Hepatocyte (in vitro differentiated cells): ENCODE data around the gene NCOA7. TPM values are rescaled to one million over a fixed set of nuclear protein-coding genes. Genes with fewer than 3 reads are reported as not detected.
A peak's percentile ranks its signal among the peaks of the same experiment; 100 is the strongest.
"Not testable (repeated sequence)": the region's sequence is repeated elsewhere in the genome, so short reads cannot be mapped to it uniquely, and the experiment has no call there.

Source experiments
- DNase-seq: peaks from one replicate; pipeline ENCODE4 v3.0.0-alpha.2; 2016; ENCODE audit warnings: low spot score
- H2AFZ ChIP-seq: fragments of 200-600 bp; sonication (generic); 2 replicates; pipeline ENCODE4 v1.6.0; 2016; ENCODE audit warnings: antibody characterized with exemption, mild to moderate bottlenecking
- H3K27ac ChIP-seq: fragments of 200-600 bp; sonication (generic); 2 replicates; pipeline ENCODE4 v1.5.1; 2016; ENCODE audit warnings: mild to moderate bottlenecking
- H3K27me3 ChIP-seq: fragments of 200-600 bp; sonication (generic); 2 replicates; pipeline ENCODE4 v1.6.1; 2016
- H3K36me3 ChIP-seq: fragments of 200-600 bp; sonication (generic); replicated peaks from 2 replicates; pipeline ENCODE4 v1.5.1; 2016; ENCODE audit warnings: low read depth; ENCODE audit not compliant: insufficient read depth
- H3K4me1 ChIP-seq: fragments of 200-600 bp; sonication (generic); 2 replicates; pipeline ENCODE4 v1.5.1; 2016; ENCODE audit warnings: mild to moderate bottlenecking, moderate library complexity; ENCODE audit not compliant: insufficient read depth
- H3K4me2 ChIP-seq: fragments of 200-600 bp; sonication (generic); 2 replicates; pipeline ENCODE4 v1.6.0; 2016
- H3K4me3 ChIP-seq: fragments of 200-600 bp; sonication (generic); 2 replicates; pipeline ENCODE4 v1.5.1; 2016; ENCODE audit warnings: mild to moderate bottlenecking
- H3K79me2 ChIP-seq: fragments of 200-600 bp; sonication (generic); 2 replicates; pipeline ENCODE4 v1.6.0; 2017; ENCODE audit warnings: mild to moderate bottlenecking
- H3K9me2 ChIP-seq: fragments of 200-600 bp; sonication (generic); replicated peaks from 2 replicates; pipeline ENCODE4 v1.6.0; 2017; ENCODE audit warnings: mild to moderate bottlenecking; ENCODE audit not compliant: insufficient read depth
- H3K9me3 ChIP-seq: fragments of 200-600 bp; sonication (generic); 2 replicates; pipeline ENCODE4 v1.5.1; 2016; ENCODE audit warnings: low read depth, mild to moderate bottlenecking
- H4K20me1 ChIP-seq: fragments of 200-600 bp; sonication (generic); 2 replicates; pipeline ENCODE4 v1.6.0; 2016; ENCODE audit warnings: mild to moderate bottlenecking; ENCODE audit not compliant: insufficient read depth, poor library complexity, severe bottlenecking
- EZH2 ChIP-seq: fragments of 200-600 bp; sonication (generic); IDR thresholded peaks from 2 replicates; pipeline ENCODE4 v1.6.1; 2016; ENCODE audit warnings: antibody characterized with exemption, mild to moderate bottlenecking, borderline replicate concordance
- EZH2phosphoT487 ChIP-seq: fragments of 200-600 bp; sonication (generic); IDR thresholded peaks from one replicate; pipeline ENCODE4 v1.6.1; 2018; ENCODE audit warnings: antibody characterized with exemption, mild to moderate bottlenecking, low read depth, moderate library complexity; ENCODE audit not compliant: unreplicated experiment, severe bottlenecking
- WGBS: methylation state at CpG from one replicate; pipeline ENCODE4 v1.1.6; 2016; ENCODE audit warnings: low lambda C conversion rate; ENCODE audit errors: missing lambda C conversion rate; 5-methylcytosine and 5-hydroxymethylcytosine counted together
- polyA plus RNA-seq: library from polyadenylated mRNA; unstranded; fragments of >200 nt; fragmentation: Nextera tagmentation; extraction: Ambion mirVana; gene quantifications from 2 replicates; pipeline ENCODE4 v1.2.1, GENCODE V29; 2016
- total RNA-seq: library from RNA; depleted of rRNA; stranded (reverse); fragments of >200 nt; gene quantifications from 2 replicates; pipeline ENCODE4 v1.2.3, GENCODE V29; 2014
- TF ChIP-seq, protein P1 (sequence below): fragments of 200-600 bp; sonication (generic); IDR thresholded peaks from 2 replicates; pipeline ENCODE4 v1.5.1; 2016; ENCODE audit warnings: antibody characterized with exemption, mild to moderate bottlenecking; ENCODE audit not compliant: poor library complexity

Gene NCOA7
- total and polyA plus RNA-seq, 2 experiments from 2014 or later: 17.3 to 42.0 TPM

DNA sequence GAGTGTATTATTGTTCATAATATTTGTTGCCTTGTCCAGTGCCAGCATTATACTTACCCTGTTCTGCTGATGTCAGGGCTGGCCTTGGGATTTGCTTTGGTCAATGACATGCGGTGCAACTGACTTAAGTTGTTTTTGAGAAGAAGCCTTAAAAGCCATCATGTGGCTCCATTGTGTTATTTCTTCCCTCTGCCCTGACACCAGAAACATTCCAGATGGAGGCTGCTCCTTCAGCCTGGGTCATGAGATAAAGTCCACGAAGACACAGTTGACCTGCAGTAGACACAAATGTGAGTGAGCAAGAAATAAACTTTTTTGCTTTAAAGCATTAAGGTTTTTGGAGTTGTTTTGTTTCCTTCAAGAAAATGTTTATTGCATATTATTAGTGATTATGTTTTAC lies 158.3 kb downstream of the NCOA7 start:
- H3K79me2 ChIP-seq: no peaks in the 10 kb centered on the region
- no peaks in the 10 kb centered on the region for H3K9me3 ChIP-seq
- no peak for TF ChIP-seq EZH2phosphoT487
- TF ChIP-seq, protein P1, sequence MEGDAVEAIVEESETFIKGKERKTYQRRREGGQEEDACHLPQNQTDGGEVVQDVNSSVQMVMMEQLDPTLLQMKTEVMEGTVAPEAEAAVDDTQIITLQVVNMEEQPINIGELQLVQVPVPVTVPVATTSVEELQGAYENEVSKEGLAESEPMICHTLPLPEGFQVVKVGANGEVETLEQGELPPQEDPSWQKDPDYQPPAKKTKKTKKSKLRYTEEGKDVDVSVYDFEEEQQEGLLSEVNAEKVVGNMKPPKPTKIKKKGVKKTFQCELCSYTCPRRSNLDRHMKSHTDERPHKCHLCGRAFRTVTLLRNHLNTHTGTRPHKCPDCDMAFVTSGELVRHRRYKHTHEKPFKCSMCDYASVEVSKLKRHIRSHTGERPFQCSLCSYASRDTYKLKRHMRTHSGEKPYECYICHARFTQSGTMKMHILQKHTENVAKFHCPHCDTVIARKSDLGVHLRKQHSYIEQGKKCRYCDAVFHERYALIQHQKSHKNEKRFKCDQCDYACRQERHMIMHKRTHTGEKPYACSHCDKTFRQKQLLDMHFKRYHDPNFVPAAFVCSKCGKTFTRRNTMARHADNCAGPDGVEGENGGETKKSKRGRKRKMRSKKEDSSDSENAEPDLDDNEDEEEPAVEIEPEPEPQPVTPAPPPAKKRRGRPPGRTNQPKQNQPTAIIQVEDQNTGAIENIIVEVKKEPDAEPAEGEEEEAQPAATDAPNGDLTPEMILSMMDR: no peak
- TF ChIP-seq EZH2: no peak
- no peak for DNase-seq
- no peaks in the 10 kb centered on the region for H3K36me3 ChIP-seq
- H3K27ac ChIP-seq: peak overlapping the region; percentile 91
- no peak overlapping the region for H3K4me2 ChIP-seq
- 73% methylated on average over 2 of the region's 2 CpGs for WGBS
- no peaks in the 10 kb centered on the region for H3K9me2 ChIP-seq
- peaks cover 25% of the 10 kb centered on the region for H3K4me1 ChIP-seq
- H2AFZ ChIP-seq: no peak overlapping the region
- no peak overlapping the region for H3K4me3 ChIP-seq
- H3K27me3 ChIP-seq: no peaks in the 10 kb centered on the region
- no peaks in the 10 kb centered on the region for H4K20me1 ChIP-seq

DNA sequence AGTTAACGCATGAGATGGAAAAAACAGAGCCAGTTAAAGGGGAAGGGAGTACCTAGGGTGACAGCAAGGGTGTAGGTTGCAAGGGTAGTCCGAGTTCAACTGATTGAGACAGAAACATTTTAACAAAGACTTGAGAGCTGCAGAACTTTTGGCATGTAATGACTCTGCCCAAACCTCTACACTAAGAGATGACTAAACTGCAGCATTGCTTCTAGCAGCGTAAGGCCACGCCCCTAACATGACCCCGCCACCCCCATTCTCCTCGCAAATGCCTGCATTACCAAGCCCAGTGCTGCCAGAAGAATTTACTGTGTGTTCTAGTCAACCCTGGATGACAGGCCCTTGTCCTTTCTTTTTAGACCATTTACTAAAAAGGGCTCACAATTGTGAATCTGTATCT lies 159.5 kb downstream of the NCOA7 start:
- no peaks in the 10 kb centered on the region for H3K79me2 ChIP-seq
- no peaks in the 10 kb centered on the region for H3K9me2 ChIP-seq
- no peaks in the 10 kb centered on the region for H3K27me3 ChIP-seq
- no peak for DNase-seq
- H3K9me3 ChIP-seq: no peaks in the 10 kb centered on the region
- no peak overlapping the region for H3K27ac ChIP-seq
- WGBS: 80% methylated on average over 6 of the region's 6 CpGs
- H3K4me2 ChIP-seq: no peak overlapping the region
- H3K4me3 ChIP-seq: no peak overlapping the region
- H4K20me1 ChIP-seq: no peaks in the 10 kb centered on the region
- H3K36me3 ChIP-seq: no peaks in the 10 kb centered on the region
- TF ChIP-seq EZH2phosphoT487 (no peak), EZH2 (no peak)
- TF ChIP-seq, protein P1: no peak
- H2AFZ ChIP-seq: no peak overlapping the region
- H3K4me1 ChIP-seq: peaks cover 15% of the 10 kb centered on the region

DNA sequence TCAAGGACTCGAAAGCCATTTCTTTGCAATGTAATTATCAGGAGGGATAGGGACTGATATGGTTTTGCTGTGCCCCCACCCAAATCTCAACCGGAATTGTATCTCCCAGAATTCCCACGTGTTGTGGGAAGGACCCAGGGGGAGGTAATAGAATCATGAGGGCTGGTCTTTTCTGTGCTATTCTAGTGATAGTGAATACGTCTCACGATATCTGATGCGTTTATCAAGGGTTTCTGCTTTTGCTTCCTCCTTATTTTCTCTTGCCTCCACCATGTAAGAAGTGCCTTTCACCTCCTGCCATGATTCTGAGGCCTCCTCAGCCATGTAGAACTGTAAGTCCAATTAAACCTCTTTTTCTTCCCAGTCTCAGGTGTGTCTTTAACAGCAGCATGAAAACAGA lies 160.0 kb downstream of the NCOA7 start:
- not testable (repeated sequence) for H3K4me2 ChIP-seq

DNA sequence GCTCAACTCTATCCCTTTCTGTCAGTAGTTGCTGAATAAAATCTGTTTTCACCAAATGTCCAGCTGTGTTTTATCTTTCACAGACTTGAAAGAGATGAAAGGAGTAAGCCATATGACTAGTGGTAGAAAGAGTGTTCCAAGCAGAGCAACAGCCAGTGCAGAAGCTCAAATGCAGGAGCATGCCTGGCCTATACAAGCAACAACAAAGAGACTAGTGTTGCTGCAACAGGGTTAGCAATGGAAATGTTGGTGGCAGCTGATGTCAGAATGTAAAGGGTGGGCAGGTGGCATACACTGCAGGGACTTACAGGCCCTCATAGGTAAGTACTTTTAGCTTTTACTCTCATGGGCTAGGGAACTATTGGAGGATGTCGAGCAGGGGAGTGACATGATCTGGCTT lies 160.6 kb downstream of the NCOA7 start:
- Histone ChIP-seq H3K27ac (no peak overlapping the region), H3K9me3 (no peaks in the 10 kb centered on the region), H3K79me2 (no peaks in the 10 kb centered on the region), H3K4me1 (peaks cover 7% of the 10 kb centered on the region), H3K4me3 (no peak overlapping the region), H3K9me2 (no peaks in the 10 kb centered on the region), H3K36me3 (no peaks in the 10 kb centered on the region), H4K20me1 (no peaks in the 10 kb centered on the region), H3K4me2 (no peak overlapping the region), H3K27me3 (no peaks in the 10 kb centered on the region), H2AFZ (no peak overlapping the region)
- no peak for DNase-seq
- no peak for TF ChIP-seq EZH2phosphoT487
- TF ChIP-seq, protein P1: no peak
- TF ChIP-seq EZH2: no peak
- 74% methylated on average over 1 of the region's 1 CpG for WGBS

More for the DNA sequence above, 160.0 kb downstream of the NCOA7 start:
- H2AFZ ChIP-seq, H3K27ac ChIP-seq, H3K27me3 ChIP-seq, H3K79me2 ChIP-seq, H4K20me1 ChIP-seq, H3K36me3 ChIP-seq, DNase-seq, H3K4me3 ChIP-seq, H3K9me2 ChIP-seq, H3K9me3 ChIP-seq: not testable (repeated sequence)
- peaks cover 10% of the 10 kb centered on the region for H3K4me1 ChIP-seq
- WGBS: 84% methylated on average over 6 of the region's 6 CpGs
